ENCODE results near the gene BRINP2. TPM values are rescaled to one million over a fixed set of nuclear protein-coding genes. Genes with fewer than 3 reads are reported as not detected.

The BRINP2 gene
- total RNA-seq, 2 donors from 2014 or later = not detected

Other genes starting within 250 kb of the BRINP2 start
- gene ASTN1, start 6.2 kb upstream of the BRINP2 start, total RNA-seq = under 1 TPM; 0.31 to 0.70 TPM